GM13977 (cell line): Measurements from ENCODE around the gene COL4A2.

ENCODE experiments used
- DNase-seq: peaks from one replicate; pipeline ENCODE4 v3.0.0; 2012; ENCODE audit warnings: low spot score
- in situ Hi-C: fragments of 300-500 bp; cut with MboI; formaldehyde crosslinking; loops from one replicate; pipeline ENCODE4 v1.12.0; 2022; ENCODE audit warnings: low sequenced_read_pairs, low pct_unique_long_range_greater_than_20kb, mixed read lengths, inconsistent platforms; ENCODE audit not compliant: unreplicated experiment
- TF ChIP-seq, protein P1 (sequence below): IDR thresholded peaks from 2 replicates; pipeline ENCODE4 v1.5.1; 2012; ENCODE audit warnings: mild to moderate bottlenecking, control low read depth; ENCODE audit not compliant: insufficient read depth; ENCODE audit errors: extremely low read depth, missing control alignments

The COL4A2 gene

DNA sequence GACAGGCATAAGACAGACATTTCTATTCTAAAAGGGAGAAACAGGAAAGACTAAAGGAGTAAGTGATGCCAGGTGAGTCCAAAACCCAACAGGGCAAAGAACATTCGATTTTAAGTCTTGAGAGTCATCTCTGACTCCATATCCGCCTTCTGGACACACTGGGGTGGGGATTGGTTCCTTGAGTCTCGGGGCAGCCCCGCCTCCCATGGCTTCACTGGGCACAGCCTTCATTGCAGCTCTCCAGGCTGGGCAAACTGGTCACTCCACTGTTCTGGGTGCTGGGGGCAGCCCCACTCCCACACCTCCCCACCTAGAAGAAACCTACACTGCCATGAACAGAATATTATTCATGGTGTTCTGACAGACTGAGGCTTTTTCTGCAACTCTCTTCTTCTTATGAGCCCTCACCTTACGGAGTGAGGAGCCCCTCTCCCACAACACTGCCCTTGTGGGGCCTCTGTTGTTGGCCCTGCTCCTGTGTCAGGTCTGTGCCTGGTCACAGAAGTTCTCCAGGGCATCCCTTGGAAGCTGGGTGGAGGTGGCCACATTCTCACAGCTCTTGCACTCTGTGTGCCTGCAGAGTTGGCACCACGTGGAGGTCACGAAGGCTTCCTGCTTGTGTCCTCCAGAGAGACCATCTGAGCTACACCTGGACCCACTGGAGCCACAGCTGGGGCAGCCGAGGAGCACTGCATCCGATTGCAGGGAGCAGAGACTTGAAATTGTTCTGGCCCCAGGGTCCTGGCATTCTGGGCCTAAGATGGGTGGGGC lies 95.4 kb downstream of the COL4A2 start:
- in situ Hi-C loops = no loop called here
- TF ChIP-seq, protein P1, sequence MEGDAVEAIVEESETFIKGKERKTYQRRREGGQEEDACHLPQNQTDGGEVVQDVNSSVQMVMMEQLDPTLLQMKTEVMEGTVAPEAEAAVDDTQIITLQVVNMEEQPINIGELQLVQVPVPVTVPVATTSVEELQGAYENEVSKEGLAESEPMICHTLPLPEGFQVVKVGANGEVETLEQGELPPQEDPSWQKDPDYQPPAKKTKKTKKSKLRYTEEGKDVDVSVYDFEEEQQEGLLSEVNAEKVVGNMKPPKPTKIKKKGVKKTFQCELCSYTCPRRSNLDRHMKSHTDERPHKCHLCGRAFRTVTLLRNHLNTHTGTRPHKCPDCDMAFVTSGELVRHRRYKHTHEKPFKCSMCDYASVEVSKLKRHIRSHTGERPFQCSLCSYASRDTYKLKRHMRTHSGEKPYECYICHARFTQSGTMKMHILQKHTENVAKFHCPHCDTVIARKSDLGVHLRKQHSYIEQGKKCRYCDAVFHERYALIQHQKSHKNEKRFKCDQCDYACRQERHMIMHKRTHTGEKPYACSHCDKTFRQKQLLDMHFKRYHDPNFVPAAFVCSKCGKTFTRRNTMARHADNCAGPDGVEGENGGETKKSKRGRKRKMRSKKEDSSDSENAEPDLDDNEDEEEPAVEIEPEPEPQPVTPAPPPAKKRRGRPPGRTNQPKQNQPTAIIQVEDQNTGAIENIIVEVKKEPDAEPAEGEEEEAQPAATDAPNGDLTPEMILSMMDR = no peak
- DNase-seq = no peak

GRCh38 chr13:110403315-110403714 lies 96.2 kb downstream of the COL4A2 start:
- in situ Hi-C loops = no loop called here
- TF ChIP-seq, protein P1 = no peak
- no peak for DNase-seq

GRCh38 chr13:110403721-110404120 lies 96.6 kb downstream of the COL4A2 start:
- TF ChIP-seq, protein P1 = no peak
- in situ Hi-C loops = no loop called here
- DNase-seq = no peak

GRCh38 chr13:110404321-110404720 lies 97.2 kb downstream of the COL4A2 start:
- TF ChIP-seq, protein P1 = no peak
- DNase-seq = no peak
- in situ Hi-C loops = no loop called here

- no peak for DNase-seq
- TF ChIP-seq, protein P1 = no peak
- in situ Hi-C loops = no loop called here
These were observed 98.7 kb downstream of the COL4A2 start for GRCh38 chr13:110405597-110406450.

DNA sequence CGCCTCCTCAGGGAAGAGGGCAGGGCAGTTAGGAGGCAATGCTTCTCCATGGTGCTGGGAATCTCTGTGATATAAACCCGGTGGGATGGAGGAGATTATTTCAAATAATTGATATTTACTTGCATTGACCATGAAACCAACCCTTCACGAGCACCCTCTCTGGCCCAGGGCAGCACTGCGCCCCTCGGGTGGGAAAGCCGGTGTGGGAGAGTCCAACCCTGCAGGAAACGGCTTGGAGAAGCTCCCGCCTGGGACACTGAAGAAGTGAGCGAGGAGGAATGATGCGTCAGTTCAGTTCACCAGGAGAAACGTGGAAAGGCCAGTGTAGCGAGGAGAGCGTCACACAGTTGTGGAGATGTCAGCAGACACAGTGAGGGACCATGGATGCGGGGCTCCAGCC lies 99.9 kb downstream of the COL4A2 start:
- TF ChIP-seq, protein P1 = no peak
- DNase-seq = no peak
- in situ Hi-C loops = no loop called here
